ENCODE results near the gene PHF23.
A peak's percentile ranks its signal among the peaks of the same experiment; 100 is the strongest.

The PHF23 gene

GRCh38 chr17:7241783-7242716 is 2.8 kb upstream of the PHF23 start, which contains the start of gene GABARAP:
GABARAP (minus strand) TSS chr17:7242449; CDS start chr17:7242330, 119 bp downstream.
- H3K27ac ChIP-seq: peak within 1 kb of the TSS; percentile 94
- TF ChIP-seq CTCF (conservative IDR thresholded peaks at IDR 0.05) (no peak), ZFX (IDR thresholded peaks at IDR 0.05) (0 out of 2 replicates have a peak, but pooled peaks have one; percentile 24)

GRCh38 chr17:7241090-7241733 is 2.0 kb upstream of the PHF23 start:
- TF ChIP-seq ZFX (IDR thresholded peaks at IDR 0.05) (no peak), CTCF (conservative IDR thresholded peaks at IDR 0.05) (no peak)
- peak overlapping the region; percentile 94 for H3K27ac ChIP-seq

GRCh38 chr17:7240375-7240774 is 1.1 kb upstream of the PHF23 start:
- TF ChIP-seq ZFX (IDR thresholded peaks at IDR 0.05) (no peak), CTCF (conservative IDR thresholded peaks at IDR 0.05) (no peak)

GRCh38 chr17:7238420-7239090 is 702 bp downstream of the PHF23 start:
- peak overlapping the region; percentile 98 for H3K27ac ChIP-seq
- TF ChIP-seq CTCF (conservative IDR thresholded peaks at IDR 0.05): no peak
- TF ChIP-seq ZFX (IDR thresholded peaks at IDR 0.05): peak; percentile 37; the same call in 1 of the 2 replicates

More at GRCh38 chr17:7240375-7240774, 1.1 kb upstream of the PHF23 start:
- peak overlapping the region; percentile 94 for H3K27ac ChIP-seq

- 0 out of 2 replicates have a peak, but pooled peaks have one; percentile 38 for TF ChIP-seq ZFX (IDR thresholded peaks at IDR 0.05)
- TF ChIP-seq CTCF (conservative IDR thresholded peaks at IDR 0.05): no peak
- H3K27ac ChIP-seq: peak overlapping the region; percentile 98
Measured at GRCh38 chr17:7237761-7238419, 1.4 kb downstream of the PHF23 start.

GRCh38 chr17:7237266-7237760 is 1.9 kb downstream of the PHF23 start:
- peak overlapping the region; percentile 98 for H3K27ac ChIP-seq
- no peak for TF ChIP-seq CTCF (conservative IDR thresholded peaks at IDR 0.05)
- TF ChIP-seq ZFX (IDR thresholded peaks at IDR 0.05): no peak
